GM12878 (cell line): ENCODE results near the gene PLPP2. TPM values are rescaled to one million over a fixed set of nuclear protein-coding genes. Genes with fewer than 3 reads are reported as not detected.

Experiments used
- ATAC-seq: fragments of 200-7000 bp; cut with Tn5 transposase; 3 replicates; pipeline ENCODE4 v1.9.1; 2020; ENCODE audit warnings: mild to moderate bottlenecking, moderate library complexity
- BruUV-seq: library from RNA; stranded (reverse); fragments of 400-500 nt; replicated peaks from 2 replicates; lab custom pipeline; 2021; lab: Mats Ljungman, UMichigan
- CTCF ChIA-PET: fragments of 300-600 bp; sonication (Branson Sonifier 250); formaldehyde crosslinking; extraction: SDS; loops from one replicate; lab custom pipeline; 2021; ENCODE audit warnings: inconsistent platforms; lab: Yijun Ruan, JAX
- POLR2A ChIA-PET: fragments of 350-600 bp; formaldehyde crosslinking; extraction: SDS; loops from one replicate; lab custom pipeline; 2021; ENCODE audit warnings: inconsistent platforms; lab: Charles Lee
- RAD21 ChIA-PET: fragments of 300-600 bp; sonication (Branson Sonifier 250); formaldehyde crosslinking; loops from one replicate; lab custom pipeline; 2023; ENCODE audit warnings: antibody characterized with exemption; ENCODE audit not compliant: unreplicated experiment; lab: Charles Lee
- SMC1A ChIA-PET: fragments of 300-600 bp; sonication (Branson Sonifier 250); formaldehyde crosslinking; loops from one replicate; lab custom pipeline; 2023; ENCODE audit not compliant: unreplicated experiment, uncharacterized antibody; lab: Charles Lee
- DNase-seq: peaks from one replicate; pipeline ENCODE4 v3.0.0-alpha.2; 2011; ENCODE audit warnings: low read depth, low spot score
- FAIRE-seq: peaks from 3 replicates; lab custom pipeline; 2011; peaks lifted over from hg19 to GRCh38; lab: Jason Lieb, UNC
- H2AFZ ChIP-seq: 2 replicates; pipeline ENCODE4 v1.6.0; 2011; ENCODE audit warnings: low read depth, low read length, control low read depth; ENCODE audit not compliant: control insufficient read depth
- H3K27ac ChIP-seq: 2 replicates; pipeline ENCODE4 v1.5.1; 2011; ENCODE audit warnings: control low read depth; ENCODE audit not compliant: control insufficient read depth, insufficient read depth
- H3K27me3 ChIP-seq, 2 experiments: replicated peaks in 1 of 2; 2 replicates each; pipeline versions ENCODE4 v1.6.0 to v1.6.1; 2011; ENCODE audit warnings: low read length in 1 of 2; ENCODE audit not compliant: control insufficient read depth in 2 of 2, insufficient read depth in 2 of 2
- H3K36me3 ChIP-seq, 2 experiments: 2 replicates each; pipeline ENCODE4 v1.5.1; 2011; ENCODE audit warnings: low read length in 1 of 2; ENCODE audit not compliant: control insufficient read depth in 2 of 2, insufficient read depth in 2 of 2
- H3K4me1 ChIP-seq: 2 replicates; pipeline ENCODE4 v1.6.1; 2011; ENCODE audit warnings: mild to moderate bottlenecking, low read length, moderate library complexity, mixed read lengths; ENCODE audit not compliant: control insufficient read depth, insufficient read depth
- H3K4me2 ChIP-seq: 2 replicates; pipeline ENCODE4 v1.6.0; 2011; ENCODE audit warnings: control low read depth; ENCODE audit not compliant: control insufficient read depth, insufficient read depth
- H3K4me3 ChIP-seq: fragments of 200-600 bp; sonication (generic); 2 replicates; pipeline ENCODE4 v1.5.1; 2016
- H3K79me2 ChIP-seq: 2 replicates; pipeline ENCODE4 v1.6.0; 2011; ENCODE audit warnings: low read length; ENCODE audit not compliant: control insufficient read depth, insufficient read depth
- H3K9ac ChIP-seq: 2 replicates; pipeline ENCODE4 v1.8.0; 2011; ENCODE audit warnings: low read length, control low read depth, mixed read lengths; ENCODE audit not compliant: control insufficient read depth, insufficient read depth
- H3K9me3 ChIP-seq: replicated peaks from 3 replicates; pipeline ENCODE4 v1.5.1; 2011; ENCODE audit warnings: mild to moderate bottlenecking, low read length; ENCODE audit not compliant: control insufficient read depth, insufficient read depth
- H4K20me1 ChIP-seq: 2 replicates; pipeline ENCODE4 v1.6.0; 2011; ENCODE audit not compliant: control insufficient read depth, insufficient read depth
- BACH1 ChIP-seq: fragments of 450-650 bp; IDR thresholded peaks from 2 replicates; pipeline ENCODE4 v1.6.1; 2017; ENCODE audit warnings: mild to moderate bottlenecking, borderline replicate concordance
- BRCA1 ChIP-seq: IDR thresholded peaks from 2 replicates; pipeline ENCODE4 v1.6.1; 2011; ENCODE audit warnings: low read depth, low read length, improper control_type of control experiment
- CEBPB ChIP-seq, 2 experiments: fragments of 150-350 bp in 1 of 2; IDR thresholded peaks; 2 replicates each; pipeline ENCODE4 v1.6.1; 2012 to 2014; ENCODE audit warnings: low read depth in 2 of 2, low read length in 2 of 2, borderline replicate concordance in 1 of 2, inconsistent platforms in 1 of 2
- CHD4 ChIP-seq: fragments of 200-600 bp; sonication (generic); IDR thresholded peaks from 2 replicates; pipeline ENCODE4 v1.6.1; 2016; ENCODE audit warnings: mild to moderate bottlenecking
- HDGF ChIP-seq: fragments of 450-650 bp; IDR thresholded peaks from 2 replicates; pipeline ENCODE4 v1.6.1; 2016; ENCODE audit warnings: antibody characterized with exemption
- JUND ChIP-seq: IDR thresholded peaks from 2 replicates; pipeline ENCODE4 v1.6.1; 2012; ENCODE audit warnings: low read depth, mild to moderate bottlenecking, low read length, improper control_type of control experiment, moderate library complexity
- MTA2 ChIP-seq: fragments of 450-650 bp; IDR thresholded peaks from 2 replicates; pipeline ENCODE4 v1.6.1; 2016; ENCODE audit warnings: low read depth, mild to moderate bottlenecking, moderate library complexity
- NBN ChIP-seq: fragments of 450-650 bp; IDR thresholded peaks from 2 replicates; pipeline ENCODE4 v1.6.1; 2016
- NRF1 ChIP-seq: conservative IDR thresholded peaks from 2 replicates; pipeline ENCODE4 v1.6.1; 2011; ENCODE audit warnings: mild to moderate bottlenecking, low read depth, low read length, improper control_type of control experiment
- PML ChIP-seq: IDR thresholded peaks from 2 replicates; pipeline ENCODE4 v1.6.1; 2012; ENCODE audit warnings: low read length, inconsistent platforms
- RAD21 ChIP-seq: IDR thresholded peaks from 2 replicates; pipeline ENCODE4 v1.6.1; 2011; ENCODE audit warnings: mild to moderate bottlenecking, low read depth, low read length, moderate library complexity; ENCODE audit not compliant: insufficient read depth
- SMC3 ChIP-seq: IDR thresholded peaks from 2 replicates; pipeline ENCODE4 v1.6.1; 2011; ENCODE audit warnings: low read length, improper control_type of control experiment, borderline replicate concordance
- TBL1XR1 ChIP-seq: IDR thresholded peaks from 2 replicates; pipeline ENCODE4 v1.6.1; 2012; ENCODE audit warnings: low read depth, low read length, improper control_type of control experiment
- TCF3 ChIP-seq: IDR thresholded peaks from 2 replicates; pipeline ENCODE4 v1.6.1; 2012; ENCODE audit warnings: low read depth, mild to moderate bottlenecking, low read length, borderline replicate concordance; ENCODE audit not compliant: insufficient read depth
- YBX1 ChIP-seq: fragments of 450-650 bp; IDR thresholded peaks from 2 replicates; pipeline ENCODE4 v1.6.1; 2016; ENCODE audit warnings: antibody characterized with exemption
- ZBED1 ChIP-seq: IDR thresholded peaks from 2 replicates; pipeline ENCODE4 v1.6.1; 2016; ENCODE audit warnings: borderline replicate concordance
- WGBS: methylation state at CpG from one replicate; pipeline ENCODE4 v1.1.6; 2016; ENCODE audit warnings: low lambda C conversion rate; ENCODE audit not compliant: insufficient replicate concordance, insufficient coverage; ENCODE audit errors: missing lambda C conversion rate; 5-methylcytosine and 5-hydroxymethylcytosine counted together
- in situ Hi-C: fragments of 300-500 bp; cut with MboI; formaldehyde crosslinking; loops from 9 replicates; pipeline ENCODE4 v1.14.3; 2018; ENCODE audit warnings: mixed read lengths
- intact Hi-C: fragments of 100-400 bp; cut with micrococcal nuclease; formaldehyde crosslinking; loops from one replicate; pipeline ENCODE4 v1.14.2; 2022; ENCODE audit not compliant: unreplicated experiment
- polyA plus RNA-seq, 11 experiments: library from polyadenylated mRNA; depleted of rRNA in 4 of 11; unstranded in 6 of 11; stranded (reverse) in 5 of 11; fragments of >200 nt; fragmentation: Nextera tagmentation in 4 of 11; fragmentation: Illumina TruSeq in 1 of 11; extraction: Ambion mirVana in 4 of 11; extraction: Trizol in 1 of 11; gene quantifications; 1 replicate in 1 of 11; 2 replicates in 10 of 11; pipeline versions ENCODE4 v1.2.1 to v1.2.3, GENCODE V29; 2011 to 2016; ENCODE audit warnings: inconsistent platforms in 2 of 11, missing spikeins in 2 of 11, low read depth in 1 of 11
- total RNA-seq, 4 experiments: library from RNA; depleted of rRNA in 3 of 4; stranded (reverse); fragments of >200 nt in 3 of 4; fragmentation: Illumina TruSeq in 1 of 4; extraction: Trizol in 1 of 4; gene quantifications; 2 replicates each; pipeline versions ENCODE4 v1.2.1 to v1.2.3, GENCODE V29; 2013 to 2021
- TF ChIP-seq, protein P1 (sequence below): fragments of 450-650 bp; IDR thresholded peaks from 2 replicates; pipeline ENCODE4 v1.6.1; 2016; ENCODE audit warnings: mild to moderate bottlenecking
- TF ChIP-seq, protein P2 (sequence below): fragments of 450-650 bp; IDR thresholded peaks from 2 replicates; pipeline ENCODE4 v1.6.1; 2016; ENCODE audit warnings: mild to moderate bottlenecking

PLPP2 gene
- total and polyA plus RNA-seq, 10 of the 15 experiments (the other 5 are each of a cell fraction or from before 2014, with no cell fraction given), result 0.04 to 0.62 (median 0.14) TPM; not detected in 7

- intact Hi-C loops, result no loop called here
- Histone ChIP-seq H3K9ac (no peak overlapping the region), H3K79me2 (no peaks in the 10 kb centered on the region), H3K4me2 (no peak overlapping the region), H3K4me1 (no peaks in the 10 kb centered on the region), H4K20me1 (no peaks in the 10 kb centered on the region), H3K27ac (no peak overlapping the region), H3K9me3 (no peaks in the 10 kb centered on the region), H2AFZ (no peak overlapping the region), H3K4me3 (no peak overlapping the region), H3K36me3 (no peaks in the 10 kb centered on the region), H3K27me3 (no peaks in the 10 kb centered on the region; a peak in 1 of 4 replicates)
- CTCF ChIA-PET, result interaction anchor here (1.9 kb wide), 1 partner anchor 12 kb away, joined by 6 read pairs; no protein-coding TSS in a partner anchor
- SMC1A ChIA-PET, result no interaction called here
- no peak for TF ChIP-seq PML
- TF ChIP-seq JUND, result no peak
- TF ChIP-seq CHD4, result no peak
- no peak for TF ChIP-seq CEBPB (IDR thresholded peaks at IDR 0.05; ENCODE audit: borderline replicate concordance in 1 of 2, low read depth in 2 of 2, low read length in 2 of 2)
- no peak for TF ChIP-seq NBN
- no peak for TF ChIP-seq BACH1
- no peak for TF ChIP-seq BRCA1
- no peak for TF ChIP-seq SMC3
- TF ChIP-seq TBL1XR1, result no peak
- 0% methylated on average over 10 of the region's 10 CpGs for WGBS
- no peak for FAIRE-seq
- no TSS peak for BruUV-seq
- no peak for DNase-seq
- RAD21 ChIA-PET, result no interaction called here
- POLR2A ChIA-PET, result no interaction called here
- in situ Hi-C loops, result no loop called here
- ATAC-seq, result no peak
Observed at GRCh38 chr19:279656-280055, 11.5 kb downstream of the PLPP2 start.

DNA sequence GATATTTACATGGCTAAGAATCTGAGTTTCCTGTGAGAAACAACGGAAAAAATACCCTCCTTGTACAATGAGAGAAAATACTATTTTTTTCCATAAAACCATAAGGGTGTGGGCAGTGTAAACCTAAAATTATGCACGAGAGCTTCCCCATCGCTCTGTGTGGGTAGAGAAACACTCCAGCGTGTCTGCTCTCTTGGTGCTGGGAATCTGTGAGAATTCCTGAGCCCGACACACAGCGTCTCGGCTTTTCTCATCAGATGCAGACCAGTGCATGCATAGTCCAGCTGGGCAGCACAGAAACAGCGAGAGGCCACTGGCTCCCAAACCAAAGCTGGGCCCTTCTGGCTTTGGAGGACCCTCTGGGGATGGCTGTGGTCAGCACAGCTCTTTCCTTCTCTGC, 12.0 kb downstream of the PLPP2 start:
- BruUV-seq, result no TSS peak
- Histone ChIP-seq H3K4me2 (no peak overlapping the region), H2AFZ (no peak overlapping the region), H3K27ac (no peak overlapping the region), H3K79me2 (no peaks in the 10 kb centered on the region), H4K20me1 (no peaks in the 10 kb centered on the region), H3K4me3 (no peak overlapping the region), H3K9ac (no peak overlapping the region), H3K27me3 (no peaks in the 10 kb centered on the region; a peak in 1 of 4 replicates), H3K36me3 (no peaks in the 10 kb centered on the region), H3K9me3 (no peaks in the 10 kb centered on the region), H3K4me1 (no peaks in the 10 kb centered on the region)
- FAIRE-seq, result no peak
- in situ Hi-C loops, result no loop called here
- 12% methylated on average over 8 of the region's 8 CpGs for whole genome bisulfite sequencing
- intact Hi-C loops, result no loop called here
- ChIA-PET RAD21 (no interaction called here), POLR2A (no interaction called here), SMC1A (no interaction called here), CTCF (interaction anchor here (1.9 kb wide), 1 partner anchor 12 kb away, joined by 6 read pairs; no protein-coding TSS in a partner anchor)
- DNase-seq, result no peak
- ATAC-seq, result no peak
- TF ChIP-seq MTA2, result no peak
- no peak for TF ChIP-seq ZBED1
- no peak for TF ChIP-seq YBX1
- TF ChIP-seq, protein P1, sequence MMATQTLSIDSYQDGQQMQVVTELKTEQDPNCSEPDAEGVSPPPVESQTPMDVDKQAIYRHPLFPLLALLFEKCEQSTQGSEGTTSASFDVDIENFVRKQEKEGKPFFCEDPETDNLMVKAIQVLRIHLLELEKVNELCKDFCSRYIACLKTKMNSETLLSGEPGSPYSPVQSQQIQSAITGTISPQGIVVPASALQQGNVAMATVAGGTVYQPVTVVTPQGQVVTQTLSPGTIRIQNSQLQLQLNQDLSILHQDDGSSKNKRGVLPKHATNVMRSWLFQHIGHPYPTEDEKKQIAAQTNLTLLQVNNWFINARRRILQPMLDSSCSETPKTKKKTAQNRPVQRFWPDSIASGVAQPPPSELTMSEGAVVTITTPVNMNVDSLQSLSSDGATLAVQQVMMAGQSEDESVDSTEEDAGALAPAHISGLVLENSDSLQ, result no peak
- TF ChIP-seq RAD21, result no peak
- TF ChIP-seq, protein P2, sequence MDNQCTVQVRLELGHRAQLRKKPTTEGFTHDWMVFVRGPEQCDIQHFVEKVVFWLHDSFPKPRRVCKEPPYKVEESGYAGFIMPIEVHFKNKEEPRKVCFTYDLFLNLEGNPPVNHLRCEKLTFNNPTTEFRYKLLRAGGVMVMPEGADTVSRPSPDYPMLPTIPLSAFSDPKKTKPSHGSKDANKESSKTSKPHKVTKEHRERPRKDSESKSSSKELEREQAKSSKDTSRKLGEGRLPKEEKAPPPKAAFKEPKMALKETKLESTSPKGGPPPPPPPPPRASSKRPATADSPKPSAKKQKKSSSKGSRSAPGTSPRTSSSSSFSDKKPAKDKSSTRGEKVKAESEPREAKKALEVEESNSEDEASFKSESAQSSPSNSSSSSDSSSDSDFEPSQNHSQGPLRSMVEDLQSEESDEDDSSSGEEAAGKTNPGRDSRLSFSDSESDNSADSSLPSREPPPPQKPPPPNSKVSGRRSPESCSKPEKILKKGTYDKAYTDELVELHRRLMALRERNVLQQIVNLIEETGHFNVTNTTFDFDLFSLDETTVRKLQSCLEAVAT, result no peak
- no peak for TF ChIP-seq NRF1
- TF ChIP-seq HDGF, result no peak
- TF ChIP-seq TCF3, result no peak
